ENCODE measurements around the gene AK2.

The AK2 gene

GRCh38 chr1:32981003-32981901, 55.4 kb downstream of the AK2 start:
- ChIA-PET POLR2A (interaction anchor here (0.6 to 1.3 kb wide), 2 partner anchors 11 to 28 kb away, joined by 3 read pairs; no protein-coding TSS in a partner anchor), CTCF (interaction anchor here (0.5 to 1.0 kb wide), 3 partner anchors 12 to 134 kb away, joined by 3 to 5 read pairs (median 3); no protein-coding TSS in a partner anchor)
- Histone ChIP-seq H3K27ac (ENCODE audit: extremely low read depth, low read depth, low read length) (no peak overlapping the region), H3K4me3 (ENCODE audit: low read depth, low read length) (no peak overlapping the region), H3K9me3 (ENCODE audit: control insufficient read depth, insufficient read depth, low read depth, low read length) (no peaks in the 10 kb centered on the region), H3K36me3 (ENCODE audit: control insufficient read depth in 2 of 2, insufficient read depth in 1 of 2, low read length in 2 of 2) (no peaks in the 10 kb centered on the region), H3K4me1 (ENCODE audit: control insufficient read depth, insufficient read depth, low read length) (no peaks in the 10 kb centered on the region)
- TF ChIP-seq ZNF837 (tag by site-specific recombination; IDR thresholded peaks at IDR 0.05) = no peak
- no peak for TF ChIP-seq ZNF202 (tag by site-specific recombination; IDR thresholded peaks at IDR 0.05; ENCODE audit: borderline replicate concordance)
- TF ChIP-seq ZNF473 (tag by site-specific recombination; IDR thresholded peaks at IDR 0.05) = no peak
- TF ChIP-seq ZNF292 (tag by site-specific recombination; IDR thresholded peaks at IDR 0.05; ENCODE audit: borderline replicate concordance, low read depth) = no peak
- no peak for TF ChIP-seq ZNF596 (tag by site-specific recombination; IDR thresholded peaks at IDR 0.05)
- no peak for TF ChIP-seq ZNF2 (tag by site-specific recombination; IDR thresholded peaks at IDR 0.05)
- no peak for TF ChIP-seq ZFHX2 (tag by site-specific recombination; conservative IDR thresholded peaks at IDR 0.05)
- TF ChIP-seq WT1 (tag by site-specific recombination; IDR thresholded peaks at IDR 0.05) = no peak
- TF ChIP-seq ZNF571 (tag by site-specific recombination; IDR thresholded peaks at IDR 0.05) = no peak
- TF ChIP-seq ZNF169 (tag by site-specific recombination; IDR thresholded peaks at IDR 0.05) = no peak
- no peak for TF ChIP-seq ZNF549 (tag by site-specific recombination; IDR thresholded peaks at IDR 0.05)
- no peak for TF ChIP-seq ZNF677 (tag by site-specific recombination; IDR thresholded peaks at IDR 0.05)
- TF ChIP-seq REPIN1 (tag by site-specific recombination; IDR thresholded peaks at IDR 0.05; ENCODE audit: low read depth) = no peak
- no peak for TF ChIP-seq ZEB2 (tag by site-specific recombination; IDR thresholded peaks at IDR 0.05)
- TF ChIP-seq ZNF624 (tag by site-specific recombination; IDR thresholded peaks at IDR 0.05) = no peak
- TF ChIP-seq ZNF48 (tag by site-specific recombination; IDR thresholded peaks at IDR 0.05) = no peak
- TF ChIP-seq SCRT1 (tag by site-specific recombination; IDR thresholded peaks at IDR 0.05; ENCODE audit: borderline replicate concordance) = no peak

- Histone ChIP-seq H3K4me3 (ENCODE audit: low read depth, low read length) (no peak overlapping the region), H3K4me1 (ENCODE audit: control insufficient read depth, insufficient read depth, low read length) (no peaks in the 10 kb centered on the region), H3K9me3 (ENCODE audit: control insufficient read depth, insufficient read depth, low read depth, low read length) (no peaks in the 10 kb centered on the region), H3K36me3 (ENCODE audit: control insufficient read depth in 2 of 2, insufficient read depth in 1 of 2, low read length in 2 of 2) (no peaks in the 10 kb centered on the region), H3K27ac (ENCODE audit: extremely low read depth, low read depth, low read length) (no peak overlapping the region)
- ChIA-PET CTCF (interaction anchor here (0.6 to 1.0 kb wide), 2 partner anchors 11 to 207 kb away, joined by 3 read pairs; no protein-coding TSS in a partner anchor), POLR2A (no interaction called here)
- TF ChIP-seq ZNF747 (tag by site-specific recombination; IDR thresholded peaks at IDR 0.05) = no peak
- no peak for TF ChIP-seq ZNF398 (tag by site-specific recombination; IDR thresholded peaks at IDR 0.05)
- no peak for TF ChIP-seq ZNF530 (tag by site-specific recombination; IDR thresholded peaks at IDR 0.05; ENCODE audit: low read depth)
- no peak for TF ChIP-seq BCL11B (tag by site-specific recombination; IDR thresholded peaks at IDR 0.05; ENCODE audit: low read depth)
- no peak for TF ChIP-seq ZNF544 (tag by site-specific recombination; IDR thresholded peaks at IDR 0.05)
- TF ChIP-seq ZNF629 (tag by site-specific recombination; IDR thresholded peaks at IDR 0.05) = no peak
- no peak for TF ChIP-seq KLF8 (tag by site-specific recombination; IDR thresholded peaks at IDR 0.05)
- no peak for TF ChIP-seq ZNF350 (tag by site-specific recombination; IDR thresholded peaks at IDR 0.05)
- TF ChIP-seq ZNF335 (tag by site-specific recombination; conservative IDR thresholded peaks at IDR 0.05) = no peak
- no peak for TF ChIP-seq ZNF121 (tag by site-specific recombination; IDR thresholded peaks at IDR 0.05)
- no peak for TF ChIP-seq ZNF513 (tag by site-specific recombination; IDR thresholded peaks at IDR 0.05)
Measured at GRCh38 chr1:32980080-32980479, 56.6 kb downstream of the AK2 start.

All from HEK293 (cell line).